ENCODE measurements around the gene PRR33.

- TF ChIP-seq CBX3 (IDR thresholded peaks at IDR 0.05; ENCODE audit: borderline replicate concordance, low read depth) (no peak), CTCF (IDR thresholded peaks at IDR 0.05 in 2 of 3, conservative IDR thresholded peaks at IDR 0.05 in 1 of 3; ENCODE audit: control insufficient read depth in 2 of 3, extremely low read depth in 1 of 3, insufficient read depth in 1 of 3, low read depth in 3 of 3, low read length in 3 of 3) (no peak), HDAC6 (IDR thresholded peaks at IDR 0.05; ENCODE audit: unreplicated experiment) (no peak), TAF1 (IDR thresholded peaks at IDR 0.05; ENCODE audit: borderline replicate concordance, low read depth, low read length) (no peak), USF2 (IDR thresholded peaks at IDR 0.05; ENCODE audit: borderline replicate concordance, low read depth, low read length) (no peak), ZNF687 (IDR thresholded peaks at IDR 0.05) (no peak), CREB1 (IDR thresholded peaks at IDR 0.05; ENCODE audit: low read depth) (no peak), REST (IDR thresholded peaks at IDR 0.05; ENCODE audit: low read depth, low read length) (no peak), EZH2 (IDR thresholded peaks at IDR 0.05; ENCODE audit: borderline replicate concordance, control insufficient read depth, low read depth, low read length) (no peak), RAD51 (IDR thresholded peaks at IDR 0.05) (no peak), POLR2A (IDR thresholded peaks at IDR 0.05; ENCODE audit: low read depth, low read length) (no peak)
These were observed 42.0 kb upstream of the PRR33 start for GRCh38 chr11:1933416-1934334.
